WTC11 (cell line): ENCODE data around the gene MACROD2. TPM values are rescaled to one million over a fixed set of nuclear protein-coding genes. Genes with fewer than 3 reads are reported as not detected.

Source experiments
- ATAC-seq: fragments of 200-7000 bp; cut with Tn5 transposase; 2 replicates; pipeline ENCODE4 v1.10.0; 2021; ENCODE audit warnings: mild to moderate bottlenecking, moderate library complexity
- CTCF ChIA-PET: fragments of 300-600 bp; sonication (Branson Sonifier 250); formaldehyde crosslinking; loops from one replicate; lab custom pipeline; 2021; ENCODE audit warnings: antibody characterized with exemption; lab: Charles Lee
- POLR2A ChIA-PET: fragments of 350-600 bp; sonication (Branson Sonifier 250); formaldehyde crosslinking; loops from one replicate; lab custom pipeline; 2021; ENCODE audit warnings: antibody characterized with exemption; lab: Charles Lee
- DNase-seq: peaks from one replicate; pipeline ENCODE4 v3.0.0; 2021; ENCODE audit warnings: low spot score
- H3K27ac Mint-ChIP-seq: 2 replicates; pipeline ENCODE4 v1.8.0; 2021; ENCODE audit warnings: mixed read lengths
- H3K27me3 Mint-ChIP-seq: 2 replicates; pipeline ENCODE4 v1.8.0; 2021; ENCODE audit warnings: low read depth, mild to moderate bottlenecking, moderate library complexity, mixed read lengths
- H3K36me3 Mint-ChIP-seq: 2 replicates; pipeline ENCODE4 v1.8.0; 2021; ENCODE audit warnings: mixed read lengths
- H3K4me1 Mint-ChIP-seq: 2 replicates; pipeline ENCODE4 v1.8.0; 2022; ENCODE audit warnings: mixed read lengths
- H3K4me3 Mint-ChIP-seq: 2 replicates; pipeline ENCODE4 v1.8.0; 2021; ENCODE audit warnings: mild to moderate bottlenecking, moderate library complexity, mixed read lengths
- H3K9me3 Mint-ChIP-seq: 2 replicates; pipeline ENCODE4 v1.8.0; 2021; ENCODE audit warnings: mixed read lengths
- AFF4 ChIP-seq: sonication (generic); formaldehyde crosslinking; IDR thresholded peaks from 2 replicates; pipeline ENCODE4 v1.8.1; 2023; ENCODE audit warnings: mild to moderate bottlenecking, missing genetic modification reagents, borderline replicate concordance
- ATF6 ChIP-seq: sonication (generic); formaldehyde crosslinking; IDR thresholded peaks from 2 replicates; pipeline ENCODE4 v1.8.1; 2023; ENCODE audit warnings: mild to moderate bottlenecking, missing genetic modification reagents
- CDX4 ChIP-seq: fragments of 250-450 bp; sonication (Bioruptor Pico); IDR thresholded peaks from 2 replicates; pipeline ENCODE4 v1.9.0; 2021; ENCODE audit warnings: moderate library complexity, mild to moderate bottlenecking, inconsistent platforms, borderline replicate concordance
- FOXP4 ChIP-seq: sonication (generic); formaldehyde crosslinking; IDR thresholded peaks from 2 replicates; pipeline ENCODE4 v1.8.0; 2022; ENCODE audit warnings: mild to moderate bottlenecking, missing genetic modification reagents
- GABPB1 ChIP-seq: sonication (generic); formaldehyde crosslinking; IDR thresholded peaks from 2 replicates; pipeline ENCODE4 v1.8.1; 2023; ENCODE audit warnings: mild to moderate bottlenecking, missing genetic modification reagents
- GRHL2 ChIP-seq: fragments of 250-450 bp; sonication (Bioruptor Pico); IDR thresholded peaks from 2 replicates; pipeline ENCODE4 v1.8.0; 2022; ENCODE audit warnings: mild to moderate bottlenecking, moderate library complexity; ENCODE audit not compliant: insufficient replicate concordance, severe bottlenecking
- KAT7 ChIP-seq: sonication (generic); formaldehyde crosslinking; IDR thresholded peaks from 2 replicates; pipeline ENCODE4 v1.8.1; 2023; ENCODE audit warnings: missing genetic modification reagents, mild to moderate bottlenecking, borderline replicate concordance
- NFE2L1 ChIP-seq: sonication (generic); formaldehyde crosslinking; IDR thresholded peaks from 2 replicates; pipeline ENCODE4 v1.8.1; 2023; ENCODE audit warnings: missing genetic modification reagents
- NFYB ChIP-seq: sonication (generic); formaldehyde crosslinking; conservative IDR thresholded peaks from 2 replicates; pipeline ENCODE4 v1.8.0; 2022; ENCODE audit warnings: low read depth, missing genetic modification reagents
- NR1H2 ChIP-seq: sonication (generic); formaldehyde crosslinking; IDR thresholded peaks from 2 replicates; pipeline ENCODE4 v1.9.0; 2021; ENCODE audit warnings: mild to moderate bottlenecking, moderate library complexity, missing genetic modification reagents
- NR2C2 ChIP-seq: sonication (generic); formaldehyde crosslinking; IDR thresholded peaks from 2 replicates; pipeline ENCODE4 v1.8.0; 2022; ENCODE audit warnings: mild to moderate bottlenecking, missing genetic modification reagents
- OVOL2 ChIP-seq: fragments of 250-450 bp; sonication (Bioruptor Pico); IDR thresholded peaks from 2 replicates; pipeline ENCODE4 v1.9.0; 2021; ENCODE audit warnings: mild to moderate bottlenecking, borderline replicate concordance
- PREB ChIP-seq: sonication (generic); formaldehyde crosslinking; IDR thresholded peaks from 2 replicates; pipeline ENCODE4 v1.8.1; 2022; ENCODE audit warnings: mild to moderate bottlenecking, missing genetic modification reagents, moderate library complexity, borderline replicate concordance
- SMAD3 ChIP-seq: sonication (generic); formaldehyde crosslinking; IDR thresholded peaks from 2 replicates; pipeline ENCODE4 v1.8.0; 2022; ENCODE audit warnings: missing genetic modification reagents, mild to moderate bottlenecking, borderline replicate concordance
- SOX15 ChIP-seq: fragments of 250-450 bp; sonication (Bioruptor Pico); IDR thresholded peaks from 2 replicates; pipeline ENCODE4 v1.9.0; 2021; ENCODE audit warnings: mild to moderate bottlenecking
- SP1 ChIP-seq: sonication (generic); formaldehyde crosslinking; conservative IDR thresholded peaks from 2 replicates; pipeline ENCODE4 v1.8.1; 2022; ENCODE audit warnings: missing genetic modification reagents
- USF1 ChIP-seq: sonication (generic); formaldehyde crosslinking; IDR thresholded peaks from 2 replicates; pipeline ENCODE4 v1.8.0; 2022; ENCODE audit warnings: mild to moderate bottlenecking, missing genetic modification reagents
- ZNF121 ChIP-seq: sonication (generic); formaldehyde crosslinking; IDR thresholded peaks from 2 replicates; pipeline ENCODE4 v1.8.0; 2023; ENCODE audit warnings: missing genetic modification reagents
- ZNF219 ChIP-seq: sonication (generic); formaldehyde crosslinking; IDR thresholded peaks from 2 replicates; pipeline ENCODE4 v1.8.0; 2023; ENCODE audit warnings: missing genetic modification reagents, mild to moderate bottlenecking, borderline replicate concordance
- ZNF281 ChIP-seq: sonication (generic); formaldehyde crosslinking; IDR thresholded peaks from 2 replicates; pipeline ENCODE4 v1.8.0; 2023; ENCODE audit warnings: mild to moderate bottlenecking, missing genetic modification reagents
- total RNA-seq: library from RNA; stranded (reverse); gene quantifications from 3 replicates; pipeline ENCODE4 v1.2.3, GENCODE V29; 2021

The MACROD2 gene
- total RNA-seq, 1 experiment from 2014 or later = 4.1 TPM

- Mint-ChIP-seq H3K4me3 (no peak overlapping the region), H3K9me3 (peaks cover 15% of the 10 kb centered on the region), H3K36me3 (peaks cover 4% of the 10 kb centered on the region; the same call in 1 of the 2 replicates), H3K4me1 (peaks cover 4% of the 10 kb centered on the region), H3K27me3 (no peaks in the 10 kb centered on the region), H3K27ac (no peak overlapping the region)
- POLR2A ChIA-PET = no interaction called here
- CTCF ChIA-PET = no interaction called here
- DNase-seq = no peak
- no peak for TF ChIP-seq SOX15 (CRISPR knock-in tag)
- no peak for TF ChIP-seq GABPB1 (CRISPR knock-in tag)
- no peak for TF ChIP-seq FOXP4 (CRISPR knock-in tag)
- TF ChIP-seq ZNF121 (CRISPR knock-in tag) = no peak
- no peak for TF ChIP-seq ATF6
- no peak for TF ChIP-seq OVOL2 (CRISPR knock-in tag)
- TF ChIP-seq SP1 (CRISPR knock-in tag) = no peak
- TF ChIP-seq NFYB = no peak
- no peak for TF ChIP-seq NFE2L1 (CRISPR knock-in tag)
- TF ChIP-seq CDX4 (CRISPR knock-in tag) = no peak
- TF ChIP-seq GRHL2 = no peak
- ATAC-seq = no peak
Observed at GRCh38 chr20:15022921-15023320, 1027.6 kb downstream of the MACROD2 start.

- DNase-seq = no peak
- Mint-ChIP-seq H3K4me1 (peaks cover 4% of the 10 kb centered on the region), H3K4me3 (no peak overlapping the region), H3K27me3 (no peaks in the 10 kb centered on the region), H3K27ac (no peak overlapping the region), H3K36me3 (no peaks in the 10 kb centered on the region), H3K9me3 (peaks cover 6% of the 10 kb centered on the region)
- ChIA-PET POLR2A (no interaction called here), CTCF (no interaction called here)
- peak; percentile 65 for ATAC-seq
- TF ChIP-seq PREB (CRISPR knock-in tag) (no peak), NR1H2 (CRISPR knock-in tag) (no peak), SMAD3 (CRISPR knock-in tag) (no peak), ZNF281 (CRISPR knock-in tag) (no peak), NR2C2 (no peak), AFF4 (CRISPR knock-in tag) (no peak), KAT7 (CRISPR knock-in tag) (no peak), OVOL2 (CRISPR knock-in tag) (no peak), USF1 (CRISPR knock-in tag) (no peak), ZNF219 (CRISPR knock-in tag) (no peak), ATF6 (no peak)
Observed at GRCh38 chr20:15026759-15027158, 1031.4 kb downstream of the MACROD2 start.
